ENCODE data around the gene TSHZ1.

TSHZ1 gene

DNA sequence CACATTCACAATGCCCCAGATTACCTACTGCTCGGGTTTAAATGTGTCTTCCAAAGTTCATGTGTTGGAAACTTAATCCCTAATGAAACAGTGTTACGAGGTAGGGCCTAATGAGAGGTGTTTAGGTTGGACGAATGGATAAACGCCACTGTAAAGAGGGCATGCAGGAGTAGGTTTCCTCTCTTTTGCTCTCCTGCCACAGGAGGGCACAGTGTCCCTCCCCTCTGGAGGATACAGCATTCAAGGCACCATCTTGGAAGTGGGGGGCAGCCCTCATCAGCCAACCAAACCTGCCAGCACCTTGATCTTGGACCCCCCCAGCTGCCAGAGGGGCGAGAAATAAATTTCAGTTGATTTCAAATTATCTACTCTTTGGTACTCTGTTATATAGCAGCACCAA is 103.5 kb downstream of the TSHZ1 start:
- no peaks in the 10 kb centered on the region for H3K4me1 ChIP-seq (ENCODE audit: insufficient read depth, low read length, severe bottlenecking)
- H3K9ac ChIP-seq (ENCODE audit: low read length), result no peak overlapping the region
- no peak for TF ChIP-seq EZH2 (IDR thresholded peaks at IDR 0.05; ENCODE audit: borderline replicate concordance, low read length)
- TF ChIP-seq, protein P1, sequence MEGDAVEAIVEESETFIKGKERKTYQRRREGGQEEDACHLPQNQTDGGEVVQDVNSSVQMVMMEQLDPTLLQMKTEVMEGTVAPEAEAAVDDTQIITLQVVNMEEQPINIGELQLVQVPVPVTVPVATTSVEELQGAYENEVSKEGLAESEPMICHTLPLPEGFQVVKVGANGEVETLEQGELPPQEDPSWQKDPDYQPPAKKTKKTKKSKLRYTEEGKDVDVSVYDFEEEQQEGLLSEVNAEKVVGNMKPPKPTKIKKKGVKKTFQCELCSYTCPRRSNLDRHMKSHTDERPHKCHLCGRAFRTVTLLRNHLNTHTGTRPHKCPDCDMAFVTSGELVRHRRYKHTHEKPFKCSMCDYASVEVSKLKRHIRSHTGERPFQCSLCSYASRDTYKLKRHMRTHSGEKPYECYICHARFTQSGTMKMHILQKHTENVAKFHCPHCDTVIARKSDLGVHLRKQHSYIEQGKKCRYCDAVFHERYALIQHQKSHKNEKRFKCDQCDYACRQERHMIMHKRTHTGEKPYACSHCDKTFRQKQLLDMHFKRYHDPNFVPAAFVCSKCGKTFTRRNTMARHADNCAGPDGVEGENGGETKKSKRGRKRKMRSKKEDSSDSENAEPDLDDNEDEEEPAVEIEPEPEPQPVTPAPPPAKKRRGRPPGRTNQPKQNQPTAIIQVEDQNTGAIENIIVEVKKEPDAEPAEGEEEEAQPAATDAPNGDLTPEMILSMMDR (IDR thresholded peaks at IDR 0.05; ENCODE audit: low read length), result no peak; the same call in 1 of the 2 replicates
- no peaks in the 10 kb centered on the region for H4K20me1 ChIP-seq (ENCODE audit: insufficient read depth, low read length)
- H3K9me2 ChIP-seq (ENCODE audit: low read depth, low read length), result no peaks in the 10 kb centered on the region
- no peak overlapping the region for H2AFZ ChIP-seq (ENCODE audit: low read length)
- H3K36me3 ChIP-seq (ENCODE audit: insufficient read depth, low read length), result no peaks in the 10 kb centered on the region
- no peak overlapping the region for H3K4me2 ChIP-seq (ENCODE audit: low read length)
- H3K4me3 ChIP-seq (ENCODE audit: low read depth, low read length, poor library complexity, severe bottlenecking), result no peak overlapping the region
- H3F3A ChIP-seq (ENCODE audit: insufficient read depth, low read length), result no peaks in the 10 kb centered on the region
- no peaks in the 10 kb centered on the region for H3K9me3 ChIP-seq (ENCODE audit: low read length)
- no peaks in the 10 kb centered on the region for H3K79me2 ChIP-seq (ENCODE audit: insufficient read depth, low read length)
- H3K27ac ChIP-seq (ENCODE audit: low read depth, low read length, poor library complexity, severe bottlenecking), result no peak overlapping the region
- no peaks in the 10 kb centered on the region; the same call in 1 of the 2 replicates for H3K27me3 ChIP-seq (ENCODE audit: insufficient read depth, low read length)

DNA sequence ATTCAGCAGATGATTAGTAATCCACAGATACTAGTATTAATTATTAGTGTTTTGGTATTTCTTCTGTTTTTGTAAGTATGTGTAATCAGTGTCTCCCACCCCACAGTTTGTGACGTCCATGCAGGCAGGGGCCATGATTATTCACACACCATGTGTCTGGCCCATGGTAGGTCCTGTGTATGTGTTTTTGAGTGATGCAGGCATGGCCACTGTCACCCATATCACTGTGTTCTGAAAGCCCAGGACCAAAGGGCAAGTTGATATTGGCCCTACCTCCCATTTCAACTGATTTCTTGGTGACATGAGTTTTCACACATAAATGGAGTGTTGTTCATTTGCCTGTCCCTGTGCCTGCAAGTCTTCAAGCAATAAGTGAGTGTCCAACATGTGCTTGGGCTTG is 104.0 kb downstream of the TSHZ1 start:
- H3K9ac ChIP-seq (ENCODE audit: low read length), result no peak overlapping the region
- no peak overlapping the region for H3K4me2 ChIP-seq (ENCODE audit: low read length)
- H3F3A ChIP-seq (ENCODE audit: insufficient read depth, low read length), result no peaks in the 10 kb centered on the region
- H4K20me1 ChIP-seq (ENCODE audit: insufficient read depth, low read length), result no peaks in the 10 kb centered on the region
- no peaks in the 10 kb centered on the region for H3K9me2 ChIP-seq (ENCODE audit: low read depth, low read length)
- no peak overlapping the region for H2AFZ ChIP-seq (ENCODE audit: low read length)
- H3K79me2 ChIP-seq (ENCODE audit: insufficient read depth, low read length), result no peaks in the 10 kb centered on the region
- no peaks in the 10 kb centered on the region for H3K4me1 ChIP-seq (ENCODE audit: insufficient read depth, low read length, severe bottlenecking)
- no peak for TF ChIP-seq EZH2 (IDR thresholded peaks at IDR 0.05; ENCODE audit: borderline replicate concordance, low read length)
- TF ChIP-seq, protein P1 (IDR thresholded peaks at IDR 0.05; ENCODE audit: low read length), result no peak
- H3K27me3 ChIP-seq (ENCODE audit: insufficient read depth, low read length), result no peaks in the 10 kb centered on the region; the same call in 1 of the 2 replicates
- no peaks in the 10 kb centered on the region for H3K36me3 ChIP-seq (ENCODE audit: insufficient read depth, low read length)
- no peak overlapping the region for H3K27ac ChIP-seq (ENCODE audit: low read depth, low read length, poor library complexity, severe bottlenecking)
- no peak overlapping the region for H3K4me3 ChIP-seq (ENCODE audit: low read depth, low read length, poor library complexity, severe bottlenecking)
- no peaks in the 10 kb centered on the region for H3K9me3 ChIP-seq (ENCODE audit: low read length)

DNA sequence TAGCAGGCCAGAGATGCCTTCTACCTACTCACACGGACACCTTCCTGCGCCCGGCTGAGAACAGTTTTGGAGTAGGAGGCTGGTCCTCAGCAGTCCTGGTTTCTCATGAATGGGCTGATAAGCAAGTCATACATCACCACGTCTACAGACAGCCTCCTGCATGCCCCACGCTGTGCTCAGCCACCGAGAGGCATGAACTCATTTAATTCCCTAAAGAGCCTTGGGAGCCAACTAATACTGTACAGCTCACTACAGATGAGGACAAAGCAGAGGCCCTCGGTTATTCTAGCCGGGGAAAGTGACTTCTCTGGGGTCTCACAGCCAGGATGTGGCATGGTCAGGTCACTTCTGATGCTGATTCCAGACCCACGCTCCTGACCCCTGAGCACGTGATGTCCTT is 105.6 kb downstream of the TSHZ1 start:
- Histone ChIP-seq H3F3A (ENCODE audit: insufficient read depth, low read length) (no peaks in the 10 kb centered on the region), H3K9ac (ENCODE audit: low read length) (no peak overlapping the region), H3K79me2 (ENCODE audit: insufficient read depth, low read length) (no peaks in the 10 kb centered on the region), H3K4me1 (ENCODE audit: insufficient read depth, low read length, severe bottlenecking) (no peaks in the 10 kb centered on the region), H3K27me3 (ENCODE audit: insufficient read depth, low read length) (no peaks in the 10 kb centered on the region; the same call in 1 of the 2 replicates), H3K9me3 (ENCODE audit: low read length) (no peaks in the 10 kb centered on the region), H2AFZ (ENCODE audit: low read length) (no peak overlapping the region), H3K9me2 (ENCODE audit: low read depth, low read length) (no peaks in the 10 kb centered on the region), H3K27ac (ENCODE audit: low read depth, low read length, poor library complexity, severe bottlenecking) (no peak overlapping the region), H3K4me2 (ENCODE audit: low read length) (no peak overlapping the region), H3K4me3 (ENCODE audit: low read depth, low read length, poor library complexity, severe bottlenecking) (no peak overlapping the region), H4K20me1 (ENCODE audit: insufficient read depth, low read length) (no peaks in the 10 kb centered on the region), H3K36me3 (ENCODE audit: insufficient read depth, low read length) (no peaks in the 10 kb centered on the region)
- no peak for TF ChIP-seq EZH2 (IDR thresholded peaks at IDR 0.05; ENCODE audit: borderline replicate concordance, low read length)
- TF ChIP-seq, protein P1 (IDR thresholded peaks at IDR 0.05; ENCODE audit: low read length), result no peak
